ENCODE results near the gene DMGDH.
A peak's percentile ranks its signal among the peaks of the same experiment; 100 is the strongest.

Gene DMGDH

DNA sequence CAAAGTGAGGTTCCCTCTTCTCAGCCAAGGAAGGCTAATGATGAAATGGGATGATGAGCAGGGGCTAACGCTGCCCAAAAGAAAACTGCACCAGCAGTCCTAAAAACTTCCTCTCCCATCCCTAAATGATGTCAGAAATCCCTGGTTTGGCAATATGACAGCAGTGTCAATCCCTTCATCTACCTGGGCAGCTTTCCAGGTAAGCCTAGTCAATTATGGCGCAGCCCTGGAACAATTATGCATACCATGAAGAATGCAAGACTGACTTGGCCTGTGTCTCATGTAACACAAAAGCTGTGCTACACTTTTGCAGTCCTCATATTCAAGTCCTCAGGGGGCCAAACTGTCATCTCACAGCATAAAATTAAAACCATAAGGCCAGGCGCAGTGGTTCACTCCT lies 7.0 kb downstream of the DMGDH start:
- DNase-seq = no peak

DNA sequence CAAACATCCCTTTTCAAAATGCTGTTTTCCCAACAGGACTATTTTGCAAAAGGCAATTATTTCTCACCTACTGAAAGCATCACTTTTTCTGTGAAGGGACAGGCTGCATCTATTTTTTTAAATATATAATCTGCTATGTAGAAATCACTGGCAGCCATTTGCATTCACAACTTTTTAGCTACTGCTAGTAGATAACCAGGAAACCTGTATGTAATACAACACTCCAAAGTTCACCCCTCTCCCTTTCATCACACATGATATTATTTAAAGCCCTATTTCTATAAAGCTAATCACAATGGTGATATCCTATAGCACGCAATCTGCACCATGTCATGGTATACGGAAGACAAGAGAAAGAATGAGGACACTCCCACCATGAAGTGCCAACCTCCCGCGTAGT lies 9.8 kb downstream of the DMGDH start:
- DNase-seq = no peak

DNA sequence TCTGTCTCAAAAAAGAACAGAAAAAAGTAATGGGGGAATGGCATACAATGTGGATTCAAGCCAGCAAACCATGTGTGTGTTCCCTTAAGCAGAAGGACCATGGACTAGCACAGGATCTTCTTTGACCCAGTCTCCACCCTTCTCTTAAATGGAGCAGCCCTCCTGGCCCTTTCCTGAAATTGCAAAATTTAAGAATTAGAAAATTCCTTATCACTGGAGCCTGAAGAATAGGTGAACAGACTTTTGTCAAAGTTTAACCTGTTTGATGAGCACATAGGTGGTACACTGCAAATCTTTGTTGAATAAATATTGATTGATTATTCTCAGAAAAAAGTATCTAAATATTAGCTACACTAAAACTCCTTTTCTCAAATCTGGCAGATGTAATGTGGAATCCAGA lies 12.6 kb downstream of the DMGDH start:
- DNase-seq = no peak

DNA sequence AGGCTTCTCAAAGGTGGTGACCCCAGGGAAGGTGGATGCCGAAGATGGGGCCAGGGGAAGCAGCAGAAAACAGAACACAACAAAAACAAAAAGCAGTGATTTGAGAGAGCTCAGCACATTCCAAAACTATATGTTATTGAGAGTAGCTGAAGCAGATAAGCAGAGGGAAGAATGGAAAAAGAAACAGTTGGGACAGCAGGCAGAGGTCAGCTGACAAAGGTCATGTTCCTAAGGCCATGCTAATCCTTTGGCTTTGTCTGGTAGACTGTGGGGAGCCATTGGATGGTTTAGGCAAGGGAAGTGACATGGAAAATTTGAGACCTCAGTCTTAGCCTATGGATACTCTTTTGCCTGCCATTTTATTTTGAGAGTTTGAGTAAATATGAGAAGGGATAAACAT lies 14.5 kb downstream of the DMGDH start:
- DNase-seq = no peak

DNA sequence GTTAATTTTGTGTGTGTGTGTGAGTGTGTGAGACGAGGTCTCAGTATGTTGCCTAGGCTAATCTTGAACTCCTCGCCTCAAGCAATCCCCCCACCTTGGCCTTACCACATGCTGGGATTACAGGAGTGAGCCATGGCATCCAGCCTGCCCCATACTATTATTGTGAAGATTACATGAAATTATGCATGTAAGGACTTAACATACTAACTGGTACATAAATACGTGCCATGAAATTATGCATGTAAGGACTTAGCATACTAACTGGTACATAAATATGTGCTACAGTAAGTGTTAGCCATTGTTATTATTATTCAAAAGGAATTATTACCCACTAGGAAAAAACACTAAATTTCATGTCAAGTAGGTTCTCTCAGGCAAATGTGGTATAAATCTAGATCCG lies 16.2 kb downstream of the DMGDH start:
- no peak for DNase-seq

DNA sequence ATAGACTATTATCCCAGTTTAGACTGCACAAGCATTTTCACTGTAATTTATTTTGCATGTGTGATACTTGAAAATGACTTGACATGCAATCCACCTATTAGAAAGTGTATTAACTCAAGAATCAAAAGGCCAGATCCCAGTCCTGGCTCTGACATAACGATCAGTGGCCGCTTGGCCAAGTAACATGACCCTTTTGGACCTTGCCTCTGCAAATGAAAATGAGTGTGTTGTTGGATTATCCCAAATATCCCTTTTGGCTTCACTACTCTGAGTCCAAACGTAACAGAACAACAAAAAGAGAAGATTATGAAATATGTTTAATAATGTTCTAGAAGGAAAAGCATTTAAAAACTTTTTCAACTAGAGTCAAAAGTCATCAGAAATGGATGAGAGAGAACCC lies 19.0 kb downstream of the DMGDH start:
- no peak for DNase-seq

DNA sequence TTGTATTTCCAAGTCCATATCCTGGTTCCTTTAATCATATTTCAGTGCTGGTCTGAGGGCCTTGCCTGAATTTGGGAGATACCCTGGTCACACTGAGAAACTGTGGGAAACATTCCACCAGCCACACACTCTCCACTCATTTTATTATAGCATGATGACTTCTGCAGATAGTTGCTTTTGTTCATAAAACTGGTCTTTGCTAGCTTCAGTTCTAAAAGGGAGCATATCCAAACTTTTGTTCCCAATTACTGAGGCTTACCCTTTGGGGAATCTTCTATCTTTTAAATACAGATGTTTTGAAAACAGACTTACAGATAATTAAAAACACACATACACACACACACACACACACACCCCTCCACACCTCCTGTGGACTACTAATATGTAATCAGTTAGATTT lies 21.0 kb downstream of the DMGDH start:
- no peak for DNase-seq

DNA sequence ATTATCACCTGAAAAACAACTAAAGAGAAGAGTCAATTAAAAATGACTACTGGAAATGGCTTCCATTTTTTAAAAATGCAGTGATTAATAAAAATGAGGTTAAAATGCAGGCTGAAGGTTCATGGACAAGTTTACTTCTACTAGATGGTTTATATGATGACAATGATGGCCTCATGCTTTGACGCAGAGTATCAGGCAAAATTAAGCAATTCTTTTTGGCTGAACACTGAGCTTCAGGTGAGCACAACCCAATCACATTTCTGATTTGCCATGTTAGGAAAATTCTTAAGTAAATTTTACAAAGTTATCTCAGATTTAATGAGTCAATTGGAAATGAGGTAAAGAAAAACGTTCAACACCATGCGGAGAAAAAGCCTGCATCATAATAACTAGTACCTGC lies 22.3 kb downstream of the DMGDH start:
- DNase-seq = no peak

DNA sequence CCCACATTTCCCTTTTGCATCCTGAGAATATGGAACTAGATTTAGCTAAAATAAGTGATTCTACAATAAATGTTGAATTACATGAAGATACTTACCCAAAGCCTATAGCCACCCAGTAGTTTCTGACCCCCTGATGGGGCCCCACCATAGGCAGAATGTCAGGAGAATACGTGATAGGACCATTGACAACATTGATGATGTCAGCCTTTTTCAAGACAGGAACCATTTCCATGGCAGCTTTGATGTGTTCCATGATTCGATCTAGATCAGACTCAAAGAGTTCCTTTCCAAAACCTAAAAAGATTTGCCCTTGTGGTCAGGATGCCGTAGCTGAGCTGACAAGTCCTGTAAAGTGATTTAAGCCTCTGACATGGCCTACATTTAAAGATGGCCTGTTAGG lies 27.3 kb downstream of the DMGDH start:
- no peak for DNase-seq

DNA sequence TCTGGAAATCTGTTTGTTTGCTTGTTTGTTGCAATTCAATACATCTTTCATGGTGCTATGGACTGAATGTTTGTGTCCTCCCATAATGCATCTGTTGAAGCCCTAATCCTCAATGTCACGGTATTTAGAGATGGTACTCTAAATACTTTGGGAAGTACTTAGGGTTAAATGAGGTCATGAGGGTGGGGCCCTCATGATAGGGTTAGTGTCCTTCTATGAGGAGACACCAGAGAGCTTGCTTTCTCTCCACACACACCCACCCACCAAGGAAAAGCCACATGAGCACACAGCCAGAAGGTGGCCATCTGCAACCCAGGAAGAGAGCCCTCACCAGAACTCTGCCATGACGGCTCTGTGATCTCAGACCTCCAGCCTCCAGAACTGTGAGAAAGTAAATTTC lies 32.7 kb downstream of the DMGDH start:
- DNase-seq = no peak

DNA sequence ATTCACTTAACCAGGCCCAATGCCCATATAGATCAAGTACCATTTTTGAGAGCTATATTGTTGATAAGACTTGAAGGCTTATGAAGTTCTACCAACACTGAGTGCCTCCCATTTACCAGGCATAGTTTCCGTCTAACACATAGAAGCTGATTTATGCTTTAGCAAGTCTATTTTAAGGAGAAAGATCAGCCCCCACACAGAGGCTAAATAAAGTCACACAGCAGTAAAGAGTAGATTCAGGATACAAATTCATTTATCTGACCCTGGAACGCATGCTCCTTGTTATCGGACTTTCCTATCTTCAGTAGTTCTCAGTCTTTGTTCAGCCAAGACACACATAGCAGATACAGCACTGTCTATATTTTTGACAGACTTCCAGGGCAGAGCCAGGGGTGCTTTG lies 34.2 kb downstream of the DMGDH start:
- DNase-seq = no peak

DNA sequence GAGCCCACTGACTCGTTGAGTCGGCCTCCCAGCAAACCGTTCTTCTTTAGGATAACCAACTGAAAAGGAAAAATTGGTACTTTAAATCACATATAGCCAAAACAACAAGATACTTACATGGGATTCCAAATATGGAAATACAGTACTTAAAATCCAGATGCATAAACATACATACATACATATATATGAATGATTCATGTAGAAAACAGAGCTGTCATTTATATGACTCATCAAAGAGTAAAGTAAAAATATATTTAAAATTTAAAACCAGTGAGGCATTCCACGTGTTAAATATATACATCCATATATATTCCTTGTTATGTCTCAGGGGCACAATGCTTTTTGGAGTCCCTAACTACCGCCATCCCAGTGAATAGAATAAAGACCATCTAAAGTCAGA lies 36.7 kb downstream of the DMGDH start:
- DNase-seq = no peak

DNA sequence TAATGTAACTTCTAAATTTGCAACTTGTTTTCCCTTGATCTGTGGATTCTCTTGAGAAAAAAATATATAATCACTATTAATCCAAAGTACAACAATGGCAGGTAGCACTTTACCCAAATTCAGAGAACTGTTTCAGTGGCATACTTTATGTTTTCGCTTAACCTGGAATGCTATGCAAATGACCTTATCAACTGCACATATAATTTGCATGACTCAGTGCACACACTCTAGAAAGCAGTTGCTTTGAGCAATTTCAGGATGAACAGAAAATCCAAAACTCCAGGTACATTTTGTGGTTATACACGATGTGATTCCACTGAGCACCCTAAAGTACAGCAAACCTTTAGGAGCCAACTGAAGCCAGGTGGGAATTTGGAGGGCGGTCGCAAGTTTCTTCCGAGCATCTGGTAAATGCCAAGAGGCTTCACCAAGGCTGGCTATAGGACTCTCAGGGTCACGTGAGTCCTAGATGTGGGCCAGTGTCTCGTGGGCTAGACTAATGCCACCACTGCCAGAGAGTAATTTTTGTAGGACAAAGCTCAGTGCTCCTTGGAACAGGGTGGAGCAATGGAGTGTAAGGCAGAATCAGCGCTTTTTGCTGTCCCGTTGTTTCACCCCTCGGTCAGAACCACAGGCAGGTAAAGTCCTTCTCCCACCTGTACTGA lies 37.3 kb downstream of the DMGDH start:
- DNase-seq = no peak

DNA sequence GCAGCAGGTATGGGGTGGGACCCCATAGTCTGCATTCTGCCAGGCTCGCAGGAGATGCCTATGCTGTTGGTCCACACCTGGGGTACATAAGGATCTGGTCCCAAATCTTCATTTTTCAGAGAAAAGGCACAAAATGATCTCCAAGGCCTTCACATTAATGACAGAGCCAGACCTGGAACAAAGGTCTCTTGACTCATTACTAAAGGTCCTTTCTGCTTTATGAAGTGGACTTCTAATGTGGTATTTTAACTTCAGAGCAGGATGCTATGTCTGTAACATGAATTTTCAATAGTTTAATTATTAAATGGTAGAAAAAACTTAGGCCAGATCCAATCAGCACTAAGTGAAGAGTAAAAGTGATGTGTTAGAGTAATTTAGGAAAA lies 38.0 kb downstream of the DMGDH start:
- DNase-seq = no peak

DNA sequence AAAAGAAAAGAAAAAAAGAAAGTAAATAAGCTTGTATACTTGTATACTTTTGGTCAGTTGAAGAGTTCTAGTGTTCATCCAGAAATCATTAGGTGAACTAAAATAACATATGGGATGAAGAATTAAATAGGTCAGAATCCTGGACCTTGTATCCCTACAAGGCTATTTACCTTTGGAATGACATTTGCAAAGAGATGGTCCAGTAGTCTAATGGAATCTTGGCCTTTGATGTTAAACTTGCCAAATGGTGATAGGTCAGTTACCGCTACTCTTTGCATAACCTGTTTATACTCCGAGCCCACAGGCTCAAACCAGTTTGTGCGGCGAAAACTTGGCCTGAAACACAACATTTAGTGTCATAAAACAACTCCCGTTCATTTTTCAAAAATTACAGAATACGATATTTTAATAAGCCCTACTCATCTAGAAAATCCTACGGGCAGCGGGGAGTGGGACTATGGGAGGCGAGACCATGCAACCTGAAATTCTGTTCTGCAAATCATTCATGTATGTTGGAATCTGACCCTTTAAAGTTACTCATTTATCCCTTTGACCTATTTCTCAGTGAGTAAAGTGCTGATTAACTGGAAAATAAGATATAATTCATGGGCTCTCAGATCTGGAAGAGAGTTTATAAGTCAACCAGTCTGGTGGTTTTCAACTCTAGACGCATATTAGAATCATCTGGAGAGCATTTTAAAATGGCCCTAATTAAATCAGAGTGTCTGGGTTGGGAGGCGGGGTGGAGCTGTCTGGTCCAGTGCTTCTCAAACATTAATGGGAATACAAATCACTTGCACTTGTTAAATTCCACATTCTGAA lies 38.6 kb downstream of the DMGDH start:
- DNase-seq = no peak

DNA sequence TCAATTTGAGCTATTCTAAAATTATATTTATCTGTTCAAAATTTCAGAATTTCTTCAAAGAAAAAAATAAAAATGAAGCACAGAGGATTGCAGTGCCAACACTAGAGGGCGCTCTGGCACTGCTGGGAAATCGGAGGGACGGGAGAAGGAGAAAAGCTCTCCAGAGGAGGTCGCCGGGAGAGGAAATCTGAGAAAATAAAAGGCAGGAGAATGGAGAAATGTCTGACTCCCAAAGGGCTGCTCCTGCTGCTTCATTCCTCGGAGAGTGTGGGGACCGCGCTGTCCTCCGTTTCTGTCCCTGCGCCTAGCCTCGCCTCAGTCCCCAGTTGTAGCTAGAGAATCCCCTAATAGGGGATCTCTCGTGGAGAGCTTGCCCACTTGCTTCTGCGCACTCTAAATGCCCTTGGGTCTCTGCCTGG lies 44.4 kb downstream of the DMGDH start:
- peak; percentile 45 for DNase-seq

DNA sequence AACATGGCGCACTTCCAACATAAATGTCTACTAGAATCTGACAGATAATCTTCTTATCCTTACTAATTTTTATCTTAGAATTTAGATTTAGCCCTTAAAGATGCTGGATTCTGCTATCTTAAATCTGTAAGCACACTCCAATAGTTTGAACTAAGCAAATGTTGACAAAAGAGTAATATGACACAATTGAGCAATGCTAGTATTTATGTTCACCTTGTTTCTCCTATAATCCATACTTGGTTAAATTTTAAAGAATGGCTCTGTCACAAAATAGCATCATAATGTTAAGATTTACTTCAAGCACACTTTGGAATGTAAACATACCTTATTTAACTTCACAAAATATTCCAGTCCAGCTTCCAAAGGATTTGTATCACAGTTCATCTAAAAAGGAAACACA lies 45.5 kb downstream of the DMGDH start:
- no peak for DNase-seq

DNA sequence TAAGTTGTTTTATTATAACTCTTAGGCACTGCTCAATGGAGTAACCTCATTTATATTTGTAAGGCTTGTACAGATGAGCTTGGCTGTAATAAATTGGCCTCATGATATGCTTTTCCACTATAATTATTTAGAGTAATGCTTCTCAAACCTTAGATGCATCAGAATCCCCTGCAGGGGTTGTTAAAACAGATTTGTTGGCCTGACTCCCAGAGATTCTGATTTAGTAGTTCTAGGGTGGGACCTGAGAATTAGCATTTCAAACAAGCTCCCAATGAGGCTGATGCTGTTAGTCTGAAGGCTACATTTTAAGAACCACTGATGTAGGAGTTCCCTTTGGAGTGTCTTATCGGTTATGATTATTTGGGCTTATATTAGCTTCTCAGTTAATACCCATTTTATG lies 46.1 kb downstream of the DMGDH start:
- no peak for DNase-seq

DNA sequence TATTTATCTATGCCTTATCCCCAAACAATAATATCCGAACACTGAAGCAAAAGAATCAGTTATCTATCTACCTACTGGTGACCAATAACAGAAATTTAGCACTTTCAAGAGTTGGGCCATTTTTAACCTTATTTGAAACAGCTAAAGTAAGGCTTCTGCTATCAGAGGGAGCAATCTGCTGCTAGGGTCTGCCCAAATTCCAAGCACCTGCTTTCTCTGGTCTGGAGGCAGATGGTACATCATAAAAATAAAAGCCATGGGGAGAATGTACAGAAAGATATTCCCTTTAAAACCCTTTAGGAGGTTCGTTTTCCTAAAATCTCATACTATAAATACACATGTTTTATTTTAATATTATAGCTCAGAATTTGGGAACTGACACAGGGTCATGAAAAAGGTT lies 46.7 kb downstream of the DMGDH start:
- no peak for DNase-seq

DNA sequence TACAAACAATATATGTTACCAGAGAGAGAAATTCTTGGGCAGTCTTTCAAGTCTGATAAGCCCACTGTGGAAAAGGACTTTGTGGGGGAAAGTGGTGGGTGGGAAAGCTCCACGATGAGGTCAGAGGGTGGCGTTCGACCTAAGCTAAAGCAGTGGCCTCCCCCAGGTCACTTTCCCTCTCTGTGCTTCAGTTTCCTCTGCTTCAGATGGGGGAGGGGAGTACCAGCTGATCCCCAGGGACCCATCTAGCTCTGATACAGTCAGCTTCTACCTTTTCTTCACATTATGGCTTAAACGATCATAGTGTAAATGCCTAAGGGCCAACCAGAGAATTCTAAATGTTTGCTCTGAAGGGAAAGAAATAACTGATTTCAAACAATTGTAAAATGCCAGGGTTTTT lies 47.7 kb downstream of the DMGDH start:
- no peak for DNase-seq

DNA sequence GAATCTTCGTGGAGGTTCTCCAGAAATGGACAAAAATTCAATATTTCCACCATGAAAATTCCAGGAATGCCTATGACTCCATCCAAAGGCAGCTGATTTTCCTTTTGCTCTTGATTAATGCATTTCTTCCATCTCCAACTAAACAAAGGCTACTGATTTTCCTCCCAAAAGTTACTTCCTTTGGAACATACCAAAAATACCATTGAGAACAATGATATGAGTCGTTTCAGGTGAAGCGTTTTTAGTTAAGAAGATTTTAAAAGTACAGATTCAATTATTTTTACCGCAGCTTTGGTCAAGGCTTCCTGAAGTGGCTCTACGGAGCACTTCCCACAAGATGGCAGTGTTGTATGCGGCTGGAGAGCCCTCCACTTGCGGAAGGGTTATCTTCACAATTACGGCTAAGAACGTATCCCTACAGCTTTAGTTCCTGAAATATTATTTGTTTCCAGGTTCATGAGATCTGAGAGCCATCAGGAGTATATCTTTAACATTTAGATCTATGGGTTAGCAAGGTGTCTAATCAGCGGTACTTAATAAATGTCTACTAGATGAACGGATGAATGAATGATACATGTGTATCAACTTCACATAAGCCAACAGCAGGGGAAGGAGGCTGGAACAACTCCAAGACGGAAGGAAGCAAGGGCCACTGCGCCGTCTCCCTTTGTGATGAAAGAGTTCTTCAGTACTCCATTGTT lies 48.5 kb downstream of the DMGDH start:
- peak; percentile 35 for DNase-seq

DNA sequence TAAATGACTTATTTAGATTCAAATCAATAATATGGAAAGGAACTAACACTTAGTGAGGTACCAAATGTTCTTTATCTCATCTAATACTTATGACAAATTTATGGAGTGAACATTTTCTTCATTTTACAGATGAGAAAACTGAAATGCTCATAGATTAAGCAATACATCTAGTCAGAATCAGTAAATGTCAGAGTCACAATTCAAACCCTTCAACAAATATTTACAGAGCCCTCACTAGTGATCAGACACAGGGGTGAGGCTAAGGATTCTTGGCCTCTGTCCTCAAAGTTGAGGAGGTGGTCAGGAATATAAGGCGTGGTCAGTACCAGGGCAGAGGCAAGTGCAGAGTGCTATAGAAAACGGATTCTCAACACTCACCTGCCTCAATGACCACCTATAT lies 54.8 kb downstream of the DMGDH start:
- no peak for DNase-seq

DNA sequence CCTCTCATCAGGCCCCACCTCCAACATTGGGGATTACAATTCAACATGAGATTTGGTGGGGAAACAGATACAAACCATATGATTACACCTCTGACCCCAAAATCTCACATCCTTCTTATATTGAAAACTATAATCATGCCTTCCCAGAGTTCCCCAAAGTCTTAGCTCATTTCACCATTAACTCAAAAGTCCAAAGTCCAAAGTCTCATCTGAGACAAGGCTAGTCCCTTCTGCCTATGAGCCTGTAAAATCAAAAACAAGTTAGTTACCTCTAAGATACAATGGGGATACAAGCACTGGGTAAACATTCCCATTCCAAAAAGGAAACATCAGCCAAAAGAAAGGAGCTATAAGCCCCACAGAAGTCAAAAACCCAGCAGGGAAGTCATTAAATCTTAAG lies 57.6 kb downstream of the DMGDH start:
- DNase-seq = no peak

DNA sequence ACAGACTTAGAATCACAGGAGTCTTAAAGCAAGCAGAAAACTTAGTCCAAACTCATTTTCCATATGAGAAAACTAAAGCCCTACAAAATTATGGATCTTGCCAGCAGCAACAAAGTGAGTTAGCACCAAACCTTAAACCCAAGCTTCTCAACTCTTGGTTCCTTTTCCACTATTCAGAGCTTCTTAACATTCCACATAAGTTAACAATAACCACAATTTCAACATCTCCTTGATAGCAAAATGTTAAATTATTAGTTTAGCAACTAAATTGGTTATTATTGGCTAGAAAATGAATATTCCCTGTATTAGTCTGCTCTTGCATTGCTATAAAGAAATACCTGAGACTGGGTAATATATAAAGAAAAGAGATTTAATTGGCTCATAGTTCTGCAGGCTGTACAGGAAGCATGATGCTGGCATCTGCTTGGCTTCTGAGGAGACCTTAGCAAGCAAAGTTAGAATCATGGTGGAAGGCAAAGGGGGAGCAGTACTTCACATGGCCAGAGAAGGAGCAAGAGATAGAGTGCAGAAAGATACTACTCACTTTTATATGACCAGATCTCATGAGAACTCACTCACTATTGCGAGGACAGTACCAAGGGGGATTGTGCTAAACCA lies 58.1 kb downstream of the DMGDH start:
- DNase-seq = no peak
